Measurements from ENCODE around the gene PTPRZ1. TPM values are rescaled to one million over a fixed set of nuclear protein-coding genes. Genes with fewer than 3 reads are reported as not detected.

Gene PTPRZ1
- total RNA-seq, 1 experiment from 2014 or later, result not detected

DNA sequence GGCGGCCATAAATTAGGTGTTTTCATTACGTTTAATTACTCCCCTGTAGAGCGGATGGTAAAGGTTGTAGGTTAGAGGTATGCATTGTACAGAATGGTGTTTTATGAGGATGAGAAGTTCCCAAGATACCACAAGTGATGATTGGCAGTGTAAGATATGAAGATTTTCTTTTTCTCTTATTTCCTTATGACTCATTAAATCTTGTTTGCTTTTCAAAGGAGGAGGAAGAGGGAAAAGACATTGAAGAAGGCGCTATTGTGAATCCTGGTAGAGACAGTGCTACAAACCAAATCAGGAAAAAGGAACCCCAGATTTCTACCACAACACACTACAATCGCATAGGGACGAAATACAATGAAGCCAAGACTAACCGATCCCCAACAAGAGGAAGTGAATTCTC is 137.2 kb downstream of the PTPRZ1 start:
- TF ChIP-seq EZH2 (IDR thresholded peaks at IDR 0.05; ENCODE audit: low read length, unreplicated experiment) (no peak), EZH2phosphoT487 (IDR thresholded peaks at IDR 0.05; ENCODE audit: borderline replicate concordance, low read length) (no peak)
- TF ChIP-seq, protein P1, sequence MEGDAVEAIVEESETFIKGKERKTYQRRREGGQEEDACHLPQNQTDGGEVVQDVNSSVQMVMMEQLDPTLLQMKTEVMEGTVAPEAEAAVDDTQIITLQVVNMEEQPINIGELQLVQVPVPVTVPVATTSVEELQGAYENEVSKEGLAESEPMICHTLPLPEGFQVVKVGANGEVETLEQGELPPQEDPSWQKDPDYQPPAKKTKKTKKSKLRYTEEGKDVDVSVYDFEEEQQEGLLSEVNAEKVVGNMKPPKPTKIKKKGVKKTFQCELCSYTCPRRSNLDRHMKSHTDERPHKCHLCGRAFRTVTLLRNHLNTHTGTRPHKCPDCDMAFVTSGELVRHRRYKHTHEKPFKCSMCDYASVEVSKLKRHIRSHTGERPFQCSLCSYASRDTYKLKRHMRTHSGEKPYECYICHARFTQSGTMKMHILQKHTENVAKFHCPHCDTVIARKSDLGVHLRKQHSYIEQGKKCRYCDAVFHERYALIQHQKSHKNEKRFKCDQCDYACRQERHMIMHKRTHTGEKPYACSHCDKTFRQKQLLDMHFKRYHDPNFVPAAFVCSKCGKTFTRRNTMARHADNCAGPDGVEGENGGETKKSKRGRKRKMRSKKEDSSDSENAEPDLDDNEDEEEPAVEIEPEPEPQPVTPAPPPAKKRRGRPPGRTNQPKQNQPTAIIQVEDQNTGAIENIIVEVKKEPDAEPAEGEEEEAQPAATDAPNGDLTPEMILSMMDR (conservative IDR thresholded peaks at IDR 0.05; ENCODE audit: low read depth, low read length), result no peak
- DNase-seq, result peak; percentile 6
- CTCF ChIA-PET, result no interaction called here
- Histone ChIP-seq H3F3A (ENCODE audit: low read length, unreplicated experiment) (no peaks in the 10 kb centered on the region), H3K36me3 (ENCODE audit: low read depth, low read length) (no peaks in the 10 kb centered on the region), H3K4me2 (ENCODE audit: low read length) (no peak overlapping the region), H3K9me3 (ENCODE audit: low read length) (no peaks in the 10 kb centered on the region), H3K27me3 (ENCODE audit: low read length) (no peaks in the 10 kb centered on the region), H3K27ac (ENCODE audit: low read length) (no peak overlapping the region), H3K4me3 (ENCODE audit: low read length) (no peak overlapping the region), H3K9me2 (replicated peaks; ENCODE audit: low read length) (no peaks in the 10 kb centered on the region), H3K79me2 (ENCODE audit: low read length) (no peaks in the 10 kb centered on the region), H2AFZ (ENCODE audit: low read length) (no peak overlapping the region), H4K20me1 (ENCODE audit: low read length) (no peaks in the 10 kb centered on the region), H3K9ac (ENCODE audit: low read length) (no peak overlapping the region), H3K4me1 (ENCODE audit: insufficient read depth, low read length) (peaks cover 5% of the 10 kb centered on the region; the same call in 1 of the 2 replicates)
- intact Hi-C loops (cut with micrococcal nuclease), result loop anchor here (5.0 kb wide), 1 partner anchor 522 kb away; no protein-coding TSS in a partner anchor
- BruUV-seq (replicated peaks), result no TSS peak
- POLR2A ChIA-PET (ENCODE audit: unreplicated experiment), result no interaction called here
- peak; percentile 22; the same call in 1 of the 2 replicates for ATAC-seq

DNA sequence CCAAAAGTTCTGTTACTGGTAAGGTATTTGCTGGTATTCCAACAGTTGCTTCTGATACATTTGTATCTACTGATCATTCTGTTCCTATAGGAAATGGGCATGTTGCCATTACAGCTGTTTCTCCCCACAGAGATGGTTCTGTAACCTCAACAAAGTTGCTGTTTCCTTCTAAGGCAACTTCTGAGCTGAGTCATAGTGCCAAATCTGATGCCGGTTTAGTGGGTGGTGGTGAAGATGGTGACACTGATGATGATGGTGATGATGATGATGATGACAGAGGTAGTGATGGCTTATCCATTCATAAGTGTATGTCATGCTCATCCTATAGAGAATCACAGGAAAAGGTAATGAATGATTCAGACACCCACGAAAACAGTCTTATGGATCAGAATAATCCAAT is 140.1 kb downstream of the PTPRZ1 start:
- no peak overlapping the region for H3K4me3 ChIP-seq (ENCODE audit: low read length)
- no peak overlapping the region for H3K9ac ChIP-seq (ENCODE audit: low read length)
- no peak for TF ChIP-seq EZH2phosphoT487 (IDR thresholded peaks at IDR 0.05; ENCODE audit: borderline replicate concordance, low read length)
- ATAC-seq (no peak), DNase-seq (no peak)
- H3K36me3 ChIP-seq (ENCODE audit: low read depth, low read length), result no peaks in the 10 kb centered on the region
- H3K9me3 ChIP-seq (ENCODE audit: low read length), result no peaks in the 10 kb centered on the region
- H3K9me2 ChIP-seq (replicated peaks; ENCODE audit: low read length), result no peaks in the 10 kb centered on the region
- no peak overlapping the region for H3K27ac ChIP-seq (ENCODE audit: low read length)
- H3K27me3 ChIP-seq (ENCODE audit: low read length), result no peaks in the 10 kb centered on the region
- H4K20me1 ChIP-seq (ENCODE audit: low read length), result no peaks in the 10 kb centered on the region
- BruUV-seq (replicated peaks), result no TSS peak
- intact Hi-C loops (cut with micrococcal nuclease), result loop anchor here (5.0 kb wide), 1 partner anchor 519 kb away; no protein-coding TSS in a partner anchor
- H2AFZ ChIP-seq (ENCODE audit: low read length), result no peak overlapping the region
- H3K4me1 ChIP-seq (ENCODE audit: insufficient read depth, low read length), result peaks cover 5% of the 10 kb centered on the region; the same call in 1 of the 2 replicates
- H3F3A ChIP-seq (ENCODE audit: low read length, unreplicated experiment), result no peaks in the 10 kb centered on the region
- CTCF ChIA-PET, result no interaction called here
- no peaks in the 10 kb centered on the region for H3K79me2 ChIP-seq (ENCODE audit: low read length)
- no peak overlapping the region for H3K4me2 ChIP-seq (ENCODE audit: low read length)
- POLR2A ChIA-PET (ENCODE audit: unreplicated experiment), result no interaction called here

DNA sequence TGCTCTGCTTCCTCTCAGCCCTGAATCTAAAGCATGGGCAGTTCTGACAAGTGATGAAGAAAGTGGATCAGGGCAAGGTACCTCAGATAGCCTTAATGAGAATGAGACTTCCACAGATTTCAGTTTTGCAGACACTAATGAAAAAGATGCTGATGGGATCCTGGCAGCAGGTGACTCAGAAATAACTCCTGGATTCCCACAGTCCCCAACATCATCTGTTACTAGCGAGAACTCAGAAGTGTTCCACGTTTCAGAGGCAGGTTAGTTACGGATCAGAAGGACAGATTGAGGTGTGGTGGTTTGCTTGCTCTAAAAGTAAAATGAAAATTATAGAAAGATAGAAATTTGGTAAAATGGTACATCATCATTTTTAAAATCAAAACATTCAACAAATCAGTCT is 140.7 kb downstream of the PTPRZ1 start:
- Histone ChIP-seq H3K9me3 (ENCODE audit: low read length) (no peaks in the 10 kb centered on the region), H3K9me2 (replicated peaks; ENCODE audit: low read length) (no peaks in the 10 kb centered on the region), H3K27ac (ENCODE audit: low read length) (no peak overlapping the region), H2AFZ (ENCODE audit: low read length) (no peak overlapping the region), H3K4me3 (ENCODE audit: low read length) (no peak overlapping the region), H3K79me2 (ENCODE audit: low read length) (no peaks in the 10 kb centered on the region), H3F3A (ENCODE audit: low read length, unreplicated experiment) (no peaks in the 10 kb centered on the region), H3K4me1 (ENCODE audit: insufficient read depth, low read length) (peaks cover 5% of the 10 kb centered on the region; the same call in 1 of the 2 replicates), H3K4me2 (ENCODE audit: low read length) (no peak overlapping the region), H3K9ac (ENCODE audit: low read length) (no peak overlapping the region), H3K27me3 (ENCODE audit: low read length) (no peaks in the 10 kb centered on the region), H3K36me3 (ENCODE audit: low read depth, low read length) (no peaks in the 10 kb centered on the region), H4K20me1 (ENCODE audit: low read length) (no peaks in the 10 kb centered on the region)
- ChIA-PET CTCF (no interaction called here), POLR2A (ENCODE audit: unreplicated experiment) (no interaction called here)
- no peak for ATAC-seq
- TF ChIP-seq EZH2 (IDR thresholded peaks at IDR 0.05; ENCODE audit: low read length, unreplicated experiment), result no peak
- TF ChIP-seq EZH2phosphoT487 (IDR thresholded peaks at IDR 0.05; ENCODE audit: borderline replicate concordance, low read length), result no peak
- TF ChIP-seq, protein P1 (conservative IDR thresholded peaks at IDR 0.05; ENCODE audit: low read depth, low read length), result no peak
- no peak for DNase-seq
- intact Hi-C loops (cut with micrococcal nuclease), result loop anchor here (5.0 kb wide), 1 partner anchor 519 kb away; no protein-coding TSS in a partner anchor
- BruUV-seq (replicated peaks), result no TSS peak
